DOHH2 (cell line): ENCODE measurements around the gene CALY.

Source experiments
- EZH2phosphoT487 ChIP-seq: fragments of 200-600 bp; sonication (generic); IDR thresholded peaks from 2 replicates; pipeline ENCODE4 v1.6.1; 2017; ENCODE audit warnings: borderline replicate concordance, mild to moderate bottlenecking, antibody characterized with exemption, low read length, moderate library complexity, mixed read lengths
- TF ChIP-seq, protein P1 (sequence below): fragments of 200-600 bp; sonication (generic); IDR thresholded peaks from one replicate; pipeline ENCODE4 v1.5.1; 2014; ENCODE audit warnings: antibody characterized with exemption, mild to moderate bottlenecking, low read depth, low read length; ENCODE audit not compliant: poor library complexity, severe bottlenecking

DNA sequence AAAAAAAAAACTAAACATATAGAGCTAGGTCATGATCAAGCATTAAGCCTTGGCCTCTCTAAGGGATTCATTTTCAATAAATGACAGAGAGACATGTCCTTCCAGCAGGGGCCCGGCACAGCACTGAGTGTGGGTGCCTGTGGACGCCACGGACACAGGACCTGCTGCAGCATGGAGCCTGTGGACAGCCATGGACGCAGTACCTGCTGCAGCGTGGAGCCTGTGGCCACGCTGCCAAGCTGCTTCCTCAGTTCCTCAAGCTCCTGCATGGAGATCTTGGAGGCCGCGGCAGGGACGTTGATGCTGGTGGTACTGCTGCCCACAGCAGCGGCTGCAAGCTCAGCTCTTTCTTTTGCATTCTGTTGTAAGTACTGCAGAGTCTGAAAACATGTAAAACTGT, 37.5 kb downstream of the CALY start:
- TF ChIP-seq, protein P1, sequence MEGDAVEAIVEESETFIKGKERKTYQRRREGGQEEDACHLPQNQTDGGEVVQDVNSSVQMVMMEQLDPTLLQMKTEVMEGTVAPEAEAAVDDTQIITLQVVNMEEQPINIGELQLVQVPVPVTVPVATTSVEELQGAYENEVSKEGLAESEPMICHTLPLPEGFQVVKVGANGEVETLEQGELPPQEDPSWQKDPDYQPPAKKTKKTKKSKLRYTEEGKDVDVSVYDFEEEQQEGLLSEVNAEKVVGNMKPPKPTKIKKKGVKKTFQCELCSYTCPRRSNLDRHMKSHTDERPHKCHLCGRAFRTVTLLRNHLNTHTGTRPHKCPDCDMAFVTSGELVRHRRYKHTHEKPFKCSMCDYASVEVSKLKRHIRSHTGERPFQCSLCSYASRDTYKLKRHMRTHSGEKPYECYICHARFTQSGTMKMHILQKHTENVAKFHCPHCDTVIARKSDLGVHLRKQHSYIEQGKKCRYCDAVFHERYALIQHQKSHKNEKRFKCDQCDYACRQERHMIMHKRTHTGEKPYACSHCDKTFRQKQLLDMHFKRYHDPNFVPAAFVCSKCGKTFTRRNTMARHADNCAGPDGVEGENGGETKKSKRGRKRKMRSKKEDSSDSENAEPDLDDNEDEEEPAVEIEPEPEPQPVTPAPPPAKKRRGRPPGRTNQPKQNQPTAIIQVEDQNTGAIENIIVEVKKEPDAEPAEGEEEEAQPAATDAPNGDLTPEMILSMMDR, result no peak
- no peak for TF ChIP-seq EZH2phosphoT487
